IMR-90 (cell line): ENCODE measurements around the gene MAPKAP1. TPM values are rescaled to one million over a fixed set of nuclear protein-coding genes. Genes with fewer than 3 reads are reported as not detected.

Experiments
- ATAC-seq: fragments of 200-7000 bp; cut with Tn5 transposase; 2 replicates; pipeline ENCODE4 v1.9.1; 2020; ENCODE audit warnings: low read depth, mild to moderate bottlenecking, moderate library complexity
- BruUV-seq: library from RNA; stranded (reverse); fragments of 400-500 nt; replicated peaks from 2 replicates; lab custom pipeline; 2021; lab: Mats Ljungman, UMichigan
- CTCF ChIA-PET: fragments of 300-600 bp; formaldehyde crosslinking; extraction: SDS; loops from one replicate; lab custom pipeline; 2021; ENCODE audit warnings: antibody characterized with exemption; lab: Yijun Ruan, JAX
- POLR2A ChIA-PET: fragments of 300-600 bp; sonication (Branson Sonifier 250); formaldehyde crosslinking; loops from one replicate; lab custom pipeline; 2022; ENCODE audit warnings: antibody characterized with exemption; ENCODE audit not compliant: unreplicated experiment; lab: Charles Lee
- DNase-seq: peaks from one replicate; pipeline ENCODE4 v3.0.0; 2013
- H2AFZ ChIP-seq: replicated peaks from 2 replicates; pipeline ENCODE3; 2013; ENCODE audit warnings: low read length, mild to moderate bottlenecking; ENCODE audit not compliant: poor library complexity
- H2AK5ac ChIP-seq: 2 replicates; pipeline ENCODE4 v1.6.1; 2013; ENCODE audit warnings: low read depth, low read length, inconsistent platforms
- H2AK9ac ChIP-seq: replicated peaks from 2 replicates; pipeline ENCODE3; 2013; ENCODE audit warnings: mild to moderate bottlenecking, low read depth, low read length, moderate library complexity; ENCODE audit not compliant: poor library complexity
- H2BK120ac ChIP-seq: 2 replicates; pipeline ENCODE4 v1.6.1; 2013; ENCODE audit warnings: low read depth, low read length, inconsistent platforms
- H2BK15ac ChIP-seq: 3 replicates; pipeline ENCODE4 v1.6.1; 2013; ENCODE audit warnings: low read depth, low read length, inconsistent platforms
- H2BK20ac ChIP-seq: 2 replicates; pipeline ENCODE4 v1.6.1; 2013; ENCODE audit warnings: low read depth, mild to moderate bottlenecking, inconsistent platforms, low read length, moderate library complexity
- H2BK5ac ChIP-seq: 2 replicates; pipeline ENCODE4 v1.6.1; 2013; ENCODE audit warnings: mild to moderate bottlenecking, low read depth, low read length, inconsistent platforms; ENCODE audit not compliant: poor library complexity, severe bottlenecking
- H3K14ac ChIP-seq: replicated peaks from 2 replicates; pipeline ENCODE4 v1.6.1; 2013; ENCODE audit warnings: low read depth, low read length, inconsistent platforms
- H3K18ac ChIP-seq: 2 replicates; pipeline ENCODE4 v1.6.1; 2013; ENCODE audit warnings: low read depth, low read length, control low read depth
- H3K23ac ChIP-seq: 2 replicates; pipeline ENCODE4 v1.6.1; 2013; ENCODE audit warnings: low read depth, low read length, inconsistent platforms
- H3K27ac ChIP-seq: 2 replicates; pipeline ENCODE4 v1.5.1; 2013; ENCODE audit warnings: mild to moderate bottlenecking, control low read depth, low read length; ENCODE audit not compliant: insufficient read depth
- H3K27me3 ChIP-seq: 2 replicates; pipeline ENCODE4 v1.6.1; 2013; ENCODE audit warnings: low read length; ENCODE audit not compliant: control insufficient read depth, insufficient read depth
- H3K36me3 ChIP-seq: 2 replicates; pipeline ENCODE4 v1.6.1; 2013; ENCODE audit warnings: low read length, mixed read lengths; ENCODE audit not compliant: control insufficient read depth, insufficient read depth
- H3K4ac ChIP-seq: 2 replicates; pipeline ENCODE4 v1.6.1; 2013; ENCODE audit warnings: low read depth, low read length, inconsistent platforms
- H3K4me1 ChIP-seq: 2 replicates; pipeline ENCODE4 v1.6.1; 2013; ENCODE audit warnings: low read length, mixed read lengths; ENCODE audit not compliant: control insufficient read depth, insufficient read depth
- H3K4me2 ChIP-seq: 2 replicates; pipeline ENCODE4 v1.6.1; 2013; ENCODE audit warnings: low read depth, mild to moderate bottlenecking, control low read depth, low read length, moderate library complexity
- H3K4me3 ChIP-seq: 2 replicates; pipeline ENCODE4 v1.5.1; 2013; ENCODE audit warnings: low read depth, mild to moderate bottlenecking, control low read depth, low read length, moderate library complexity; ENCODE audit not compliant: insufficient read depth
- H3K56ac ChIP-seq: 2 replicates; pipeline ENCODE4 v1.6.1; 2013; ENCODE audit warnings: low read length, inconsistent platforms; ENCODE audit not compliant: insufficient read depth; ENCODE audit errors: extremely low read depth
- H3K79me1 ChIP-seq, 2 experiments: 2 replicates each; pipeline ENCODE4 v1.6.1; 2013; ENCODE audit warnings: low read length in 2 of 2, inconsistent platforms in 1 of 2, low read depth in 1 of 2
- H3K9ac ChIP-seq: 2 replicates; pipeline ENCODE4 v1.6.1; 2013; ENCODE audit warnings: low read depth, low read length, control low read depth
- H3K9me1 ChIP-seq: 2 replicates; pipeline ENCODE4 v1.6.1; 2013; ENCODE audit warnings: low read length, inconsistent platforms; ENCODE audit not compliant: insufficient read depth
- H3K9me3 ChIP-seq: 2 replicates; pipeline ENCODE4 v1.6.1; 2013; ENCODE audit warnings: low read length; ENCODE audit not compliant: control insufficient read depth, insufficient read depth
- H4K20me1 ChIP-seq: 2 replicates; pipeline ENCODE4 v1.6.1; 2013; ENCODE audit warnings: low read length, inconsistent platforms; ENCODE audit not compliant: insufficient read depth
- H4K5ac ChIP-seq: 2 replicates; pipeline ENCODE4 v1.6.1; 2013; ENCODE audit warnings: mild to moderate bottlenecking, low read depth, low read length, control low read depth
- H4K8ac ChIP-seq, 2 experiments: 2 replicates each; pipeline ENCODE4 v1.6.1; 2013; ENCODE audit warnings: low read depth in 2 of 2, low read length in 2 of 2, control low read depth in 1 of 2, inconsistent platforms in 1 of 2
- H4K91ac ChIP-seq: 2 replicates; pipeline ENCODE4 v1.6.1; 2013; ENCODE audit warnings: low read depth, low read length, inconsistent platforms; ENCODE audit not compliant: insufficient read depth
- BHLHE40 ChIP-seq: fragments of 150-350 bp; IDR thresholded peaks from 2 replicates; pipeline ENCODE4 v1.6.1; 2016; ENCODE audit warnings: mild to moderate bottlenecking, low read depth, low read length
- CEBPB ChIP-seq: IDR thresholded peaks from 2 replicates; pipeline ENCODE4 v1.6.1; 2012; ENCODE audit warnings: low read depth, low read length, improper control_type of control experiment
- CHD1 ChIP-seq: IDR thresholded peaks from 2 replicates; pipeline ENCODE4 v1.6.1; 2012; ENCODE audit warnings: low read depth, low read length, improper control_type of control experiment
- CTCF ChIP-seq: conservative IDR thresholded peaks from 2 replicates; pipeline ENCODE4 v1.5.1; 2012; ENCODE audit warnings: mild to moderate bottlenecking, low read depth, low read length, improper control_type of control experiment
- ELK1 ChIP-seq: fragments of 150-350 bp; IDR thresholded peaks from 2 replicates; pipeline ENCODE4 v1.6.1; 2016; ENCODE audit warnings: low read depth, mild to moderate bottlenecking, low read length, moderate library complexity, borderline replicate concordance
- FOS ChIP-seq: fragments of 150-350 bp; IDR thresholded peaks from 2 replicates; pipeline ENCODE4 v1.6.1; 2016; ENCODE audit warnings: low read depth, low read length
- MAFK ChIP-seq: IDR thresholded peaks from 2 replicates; pipeline ENCODE4 v1.6.1; 2012; ENCODE audit warnings: low read depth, low read length, improper control_type of control experiment
- MAZ ChIP-seq: IDR thresholded peaks from 2 replicates; pipeline ENCODE4 v1.6.1; 2012; ENCODE audit warnings: low read depth, mild to moderate bottlenecking, low read length, improper control_type of control experiment, moderate library complexity, borderline replicate concordance
- MXI1 ChIP-seq: IDR thresholded peaks from 2 replicates; pipeline ENCODE4 v1.6.1; 2012; ENCODE audit warnings: low read depth, mild to moderate bottlenecking, low read length, moderate library complexity, borderline replicate concordance
- NFE2L2 ChIP-seq: fragments of 150-350 bp; IDR thresholded peaks from 2 replicates; pipeline ENCODE4 v1.6.1; 2016; ENCODE audit warnings: low read depth, mild to moderate bottlenecking, low read length
- POLR2A ChIP-seq: IDR thresholded peaks from 2 replicates; pipeline ENCODE4 v1.6.1; 2012; ENCODE audit warnings: mild to moderate bottlenecking, low read depth, low read length
- RAD21 ChIP-seq: IDR thresholded peaks from 2 replicates; pipeline ENCODE4 v1.6.1; 2012; ENCODE audit warnings: low read length, improper control_type of control experiment
- RCOR1 ChIP-seq: IDR thresholded peaks from 2 replicates; pipeline ENCODE4 v1.6.1; 2012; ENCODE audit warnings: mild to moderate bottlenecking, low read length, improper control_type of control experiment; ENCODE audit not compliant: insufficient replicate concordance
- RFX5 ChIP-seq: IDR thresholded peaks from 2 replicates; pipeline ENCODE4 v1.8.0; 2012; ENCODE audit warnings: low read depth, mild to moderate bottlenecking, low read length, moderate library complexity
- SMC3 ChIP-seq: fragments of 150-350 bp; IDR thresholded peaks from 2 replicates; pipeline ENCODE4 v1.6.1; 2016; ENCODE audit warnings: low read depth, mild to moderate bottlenecking, antibody characterized with exemption, low read length, moderate library complexity
- USF2 ChIP-seq: fragments of 150-350 bp; IDR thresholded peaks from 2 replicates; pipeline ENCODE4 v1.6.1; 2017; ENCODE audit warnings: mild to moderate bottlenecking, antibody characterized with exemption, low read length, low read depth
- WGBS, 2 experiments: methylation state at CpG; one replicate each; pipeline versions ENCODE4 v1.1.5 to v1.1.7; 2013; ENCODE audit warnings: missing lambda C conversion rate in 2 of 2; ENCODE audit not compliant: insufficient read length in 1 of 2; ENCODE audit errors: extremely low coverage in 2 of 2; 5-methylcytosine and 5-hydroxymethylcytosine counted together
- dilution Hi-C: fragments of 300-500 bp; cut with HindIII; formaldehyde crosslinking; loops from one replicate; pipeline ENCODE4 v1.14.3; 2018; ENCODE audit warnings: low sequenced_read_pairs; ENCODE audit not compliant: unreplicated experiment
- in situ Hi-C: fragments of 300-500 bp; cut with MboI; formaldehyde crosslinking; loops from 3 replicates; pipeline ENCODE4 v1.14.3; 2019; ENCODE audit warnings: low sequenced_read_pairs, inconsistent platforms, mixed read lengths
- intact Hi-C: fragments of 100-400 bp; cut with micrococcal nuclease; formaldehyde crosslinking; loops from 2 replicates; pipeline ENCODE4 v1.10.0; 2022
- polyA plus RNA-seq, 3 experiments: library from polyadenylated mRNA; depleted of rRNA; stranded (reverse); fragments of >200 nt; gene quantifications; 2 replicates each; pipeline ENCODE4 v1.2.3, GENCODE V29; 2012; ENCODE audit warnings: low replicate concordance in 1 of 3
- total RNA-seq: library from RNA; depleted of rRNA; stranded (reverse); fragments of >200 nt; gene quantifications from 2 replicates; pipeline ENCODE4 v1.2.3, GENCODE V29; 2012

MAPKAP1 gene
- total and polyA plus RNA-seq, 2 of the 4 experiments (the other 2 are of a cell fraction) = 87.2 to 158 TPM

GRCh38 chr9:125428902-125429467 lies 278.0 kb downstream of the MAPKAP1 start:
- no peak overlapping the region for H2BK20ac ChIP-seq
- H2AFZ ChIP-seq = peak overlapping the region; percentile 32
- DNase-seq (no peak), ATAC-seq (no peak)
- no peak overlapping the region for H2BK15ac ChIP-seq
- H3K14ac ChIP-seq = no peak overlapping the region
- H3K56ac ChIP-seq = no peak overlapping the region
- TF ChIP-seq SMC3 = no peak
- TF ChIP-seq NFE2L2 = no peak
- no peak for TF ChIP-seq RAD21
- TF ChIP-seq POLR2A = no peak
- no peak for TF ChIP-seq USF2
- no peak for TF ChIP-seq CHD1
- TF ChIP-seq RFX5 = no peak
- TF ChIP-seq MAFK = no peak
- no peak for TF ChIP-seq BHLHE40
- no peak for TF ChIP-seq CTCF
- TF ChIP-seq RCOR1 = no peak
- no peak for TF ChIP-seq MAZ
- no peak for TF ChIP-seq MXI1
- no peak for TF ChIP-seq FOS
- no peak for TF ChIP-seq CEBPB
- no peak for TF ChIP-seq ELK1
- ChIA-PET CTCF (no interaction called here), POLR2A (no interaction called here)
- H3K27ac ChIP-seq = no peak overlapping the region
- H4K20me1 ChIP-seq = no peaks in the 10 kb centered on the region
- no peaks in the 10 kb centered on the region for H3K9me3 ChIP-seq
- H2AK5ac ChIP-seq = peak overlapping the region; percentile 59; the same call in 1 of the 2 replicates
- in situ Hi-C loops = no loop called here
- no peaks in the 10 kb centered on the region for H3K36me3 ChIP-seq
- H3K79me1 ChIP-seq = no peaks in the 10 kb centered on the region
- 46% methylated on average over 7 of the region's 16 CpGs; no CpG with 5 or more reads in 1 of the 2 experiments for WGBS, 2 experiments
- H2BK120ac ChIP-seq = peak overlapping the region; percentile 40; the same call in 1 of the 2 replicates
- dilution Hi-C loops = no loop called here
- no peak overlapping the region for H3K4me2 ChIP-seq
- H4K5ac ChIP-seq = no peak overlapping the region
- H3K9ac ChIP-seq = no peak overlapping the region
- no peak overlapping the region for H4K8ac ChIP-seq
- H3K27me3 ChIP-seq = no peaks in the 10 kb centered on the region
- H3K4me1 ChIP-seq = no peaks in the 10 kb centered on the region
- BruUV-seq = no TSS peak
- no peak overlapping the region for H3K18ac ChIP-seq
- intact Hi-C loops = no loop called here
- H3K4me3 ChIP-seq = no peak overlapping the region
- peak overlapping the region; percentile 72 for H2AK9ac ChIP-seq
- no peak overlapping the region for H2BK5ac ChIP-seq
- H3K4ac ChIP-seq = no peak overlapping the region
- H3K9me1 ChIP-seq = no peaks in the 10 kb centered on the region; the same call in 1 of the 2 replicates
- no peak overlapping the region for H3K23ac ChIP-seq
- H4K91ac ChIP-seq = no peak overlapping the region
